Measurements from ENCODE around the gene THOC2. TPM values are rescaled to one million over a fixed set of nuclear protein-coding genes. Genes with fewer than 3 reads are reported as not detected.
"Not testable (repeated sequence)": the region's sequence is repeated elsewhere in the genome, so short reads cannot be mapped to it uniquely, and the experiment has no call there.

The THOC2 gene
- polyA plus RNA-seq, 6 donors from 2014 or later, result 35.5 to 48.6 (median 38.2) TPM

GRCh38 chrX:123679733-123680460, 53.0 kb downstream of the THOC2 start:
- peak overlapping the region in 1 of 8 donors; percentile 67 for H3K4me3 Mint-ChIP-seq
- H3K4me1 Mint-ChIP-seq; H3K27ac Mint-ChIP-seq; H3K9me3 Mint-ChIP-seq; H3K27me3 Mint-ChIP-seq; ATAC-seq (ENCODE audit: low read depth in 2 of 2); DNase-seq; H3K36me3 Mint-ChIP-seq: not testable (repeated sequence)

DNA sequence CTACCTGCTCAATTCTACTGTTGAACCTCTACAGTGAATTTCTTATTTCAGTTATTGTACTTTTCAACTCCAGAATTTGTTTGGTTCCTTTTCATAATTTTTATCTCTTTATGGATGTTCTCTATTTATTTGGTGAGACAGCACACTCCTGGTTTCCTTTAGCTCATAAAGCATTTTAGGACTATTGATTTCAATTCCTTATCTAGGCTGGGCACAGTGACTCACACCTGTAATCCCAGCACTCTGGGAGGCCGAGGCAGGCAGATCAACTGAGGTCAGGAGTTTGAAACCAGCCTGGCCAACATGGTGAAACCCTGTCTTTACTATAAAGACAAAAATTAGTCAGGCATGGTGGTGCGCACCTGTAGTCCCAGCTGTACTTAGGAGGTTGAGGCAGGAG, 57.7 kb downstream of the THOC2 start:
- H3K27ac Mint-ChIP-seq, result no peak overlapping the region
- H3K4me1 Mint-ChIP-seq, result no peaks in the 10 kb centered on the region
- no peak for ATAC-seq (ENCODE audit: low read depth in 2 of 2)
- peaks cover 0 to 8% of the 10 kb centered on the region in 2 donors for H3K36me3 Mint-ChIP-seq
- H3K4me3 Mint-ChIP-seq, result no peak overlapping the region
- H3K9me3 Mint-ChIP-seq, result peaks cover 0 to 7% (median 2%) of the 10 kb centered on the region in 7 donors
- no peaks in the 10 kb centered on the region for H3K27me3 Mint-ChIP-seq
- DNase-seq, result no peak

DNA sequence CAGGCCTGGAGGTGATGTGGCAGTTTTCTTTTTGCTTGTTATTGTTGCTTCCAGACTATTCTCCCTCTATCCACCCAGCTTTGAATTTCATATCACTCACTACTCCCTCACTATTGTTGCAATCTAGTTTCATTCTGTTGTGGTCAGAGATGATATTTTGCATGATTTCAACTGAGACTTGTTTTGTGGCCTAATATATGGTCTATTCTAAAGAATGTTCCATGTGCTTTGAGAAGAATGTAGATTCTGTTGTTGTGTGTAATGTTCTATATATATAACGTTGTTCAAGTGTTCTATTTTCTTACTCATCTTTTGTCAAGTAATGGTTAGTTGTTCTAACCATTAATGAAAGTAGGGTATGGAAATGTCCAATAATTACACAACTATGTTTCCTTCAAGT, 59.0 kb downstream of the THOC2 start:
- H3K27me3 Mint-ChIP-seq, result no peaks in the 10 kb centered on the region
- peaks cover 0 to 8% of the 10 kb centered on the region in 2 donors for H3K36me3 Mint-ChIP-seq
- ATAC-seq (ENCODE audit: low read depth in 2 of 2) (no peak), DNase-seq (no peak)
- H3K4me3 Mint-ChIP-seq, result peak overlapping the region in 1 of 8 donors; percentile 61
- no peaks in the 10 kb centered on the region for H3K4me1 Mint-ChIP-seq
- H3K9me3 Mint-ChIP-seq, result peaks cover 0 to 4% (median 2%) of the 10 kb centered on the region in 7 donors
- H3K27ac Mint-ChIP-seq, result no peak overlapping the region

DNA sequence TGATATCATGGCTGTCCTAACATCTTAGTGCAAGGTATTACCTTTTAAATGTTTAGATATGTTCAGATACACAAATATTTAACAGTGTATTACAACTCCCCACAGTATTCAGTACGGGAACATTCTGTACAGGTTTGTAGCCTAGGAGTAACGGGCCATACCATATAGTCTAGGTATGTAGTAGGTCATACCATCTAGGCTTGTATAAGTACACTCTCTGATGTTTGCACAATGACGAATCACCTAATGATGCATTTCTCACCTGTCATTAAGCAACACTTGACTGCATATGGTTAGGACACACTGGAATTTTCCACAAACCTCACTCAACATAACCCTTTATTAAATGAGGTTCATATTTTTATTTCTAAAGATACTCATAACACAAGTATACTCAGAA, 67.7 kb downstream of the THOC2 start:
- Mint-ChIP-seq H3K27me3 (no peaks in the 10 kb centered on the region), H3K4me1 (no peaks in the 10 kb centered on the region), H3K9me3 (peaks cover 0 to 11% (median 0%) of the 10 kb centered on the region in 7 donors), H3K36me3 (peaks cover 0 to 38% of the 10 kb centered on the region in 2 donors), H3K4me3 (no peak overlapping the region), H3K27ac (no peak overlapping the region)
- ATAC-seq (ENCODE audit: low read depth in 2 of 2) (no peak), DNase-seq (no peak)

- H3K27ac Mint-ChIP-seq; H3K4me1 Mint-ChIP-seq; ATAC-seq (ENCODE audit: low read depth in 2 of 2); H3K27me3 Mint-ChIP-seq; DNase-seq; H3K4me3 Mint-ChIP-seq: not testable (repeated sequence)
- Mint-ChIP-seq H3K9me3 (peaks cover 0 to 12% (median 0%) of the 10 kb centered on the region in 7 donors), H3K36me3 (peaks cover 0 to 38% of the 10 kb centered on the region in 2 donors)
Measured at GRCh38 chrX:123664467-123665167, 68.2 kb downstream of the THOC2 start.

DNA sequence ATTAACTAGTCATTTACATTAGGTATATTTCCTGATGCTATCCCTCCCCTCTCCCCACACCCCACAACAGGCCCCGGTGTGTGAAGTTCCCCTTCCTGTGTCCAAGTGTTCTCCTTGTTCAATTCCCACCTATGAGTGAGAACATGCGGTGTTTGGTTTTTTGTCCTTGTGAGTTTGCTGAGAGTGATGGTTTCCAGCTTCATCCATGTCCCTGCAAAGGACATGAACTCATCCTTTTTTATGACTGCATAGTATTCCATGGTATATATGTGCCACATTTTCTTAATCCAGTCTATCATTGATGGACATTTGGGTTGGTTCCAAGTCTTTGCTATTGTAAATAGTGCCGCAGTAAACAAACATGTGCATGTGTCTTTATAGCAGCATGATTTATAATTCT, 69.1 kb downstream of the THOC2 start:
- H3K4me3 Mint-ChIP-seq; ATAC-seq (ENCODE audit: low read depth in 2 of 2); H3K27me3 Mint-ChIP-seq; H3K4me1 Mint-ChIP-seq; DNase-seq: not testable (repeated sequence)
- H3K9me3 Mint-ChIP-seq, result peaks cover 0 to 12% (median 0%) of the 10 kb centered on the region in 7 donors
- peak overlapping the region in 1 of 6 donors; percentile 88 for H3K27ac Mint-ChIP-seq
- H3K36me3 Mint-ChIP-seq, result peaks cover 0 to 38% of the 10 kb centered on the region in 2 donors

GRCh38 chrX:123656507-123656906, 76.3 kb downstream of the THOC2 start:
- not testable (repeated sequence) for H3K4me3 Mint-ChIP-seq; H3K27me3 Mint-ChIP-seq; DNase-seq; ATAC-seq (ENCODE audit: low read depth in 2 of 2)
- H3K4me1 Mint-ChIP-seq, result peaks cover 7 to 12% (median 9%) of the 10 kb centered on the region in 3 donors
- peaks cover 0 to 12% (median 1%) of the 10 kb centered on the region in 7 donors for H3K9me3 Mint-ChIP-seq
- H3K36me3 Mint-ChIP-seq, result peaks cover 0 to 10% of the 10 kb centered on the region in 2 donors
- H3K27ac Mint-ChIP-seq, result peak overlapping the region in 1 of 6 donors; percentile 59

GRCh38 chrX:123648811-123649181, 84.1 kb downstream of the THOC2 start:
- not testable (repeated sequence) for H3K9me3 Mint-ChIP-seq

GRCh38 chrX:123648028-123648810, 84.6 kb downstream of the THOC2 start:
- Mint-ChIP-seq H3K9me3 (peaks cover 0 to under 1% (median 0%) of the 10 kb centered on the region in 7 donors), H3K4me3 (peak overlapping the region in 1 of 8 donors; percentile 82), H3K27me3 (no peaks in the 10 kb centered on the region), H3K27ac (peak overlapping the region in 3 of 6 donors; percentile 67 to 83 (median 78)), H3K4me1 (peaks cover 15 to 39% (median 22%) of the 10 kb centered on the region in 3 donors), H3K36me3 (peaks cover 0 to 8% of the 10 kb centered on the region in 2 donors)
- DNase-seq, result peak; percentile 25
- ATAC-seq (ENCODE audit: low read depth in 2 of 2), result peak; percentile 88 to 92

More at GRCh38 chrX:123648811-123649181, 84.1 kb downstream of the THOC2 start:
- DNase-seq; ATAC-seq (ENCODE audit: low read depth in 2 of 2); H3K36me3 Mint-ChIP-seq; H3K27me3 Mint-ChIP-seq: not testable (repeated sequence)
- peaks cover 15 to 39% (median 22%) of the 10 kb centered on the region in 3 donors for H3K4me1 Mint-ChIP-seq
- peak overlapping the region; percentile 17 to 93 (median 72) for H3K27ac Mint-ChIP-seq
- H3K4me3 Mint-ChIP-seq, result peak overlapping the region in 2 of 8 donors; percentile 20 to 82

DNA sequence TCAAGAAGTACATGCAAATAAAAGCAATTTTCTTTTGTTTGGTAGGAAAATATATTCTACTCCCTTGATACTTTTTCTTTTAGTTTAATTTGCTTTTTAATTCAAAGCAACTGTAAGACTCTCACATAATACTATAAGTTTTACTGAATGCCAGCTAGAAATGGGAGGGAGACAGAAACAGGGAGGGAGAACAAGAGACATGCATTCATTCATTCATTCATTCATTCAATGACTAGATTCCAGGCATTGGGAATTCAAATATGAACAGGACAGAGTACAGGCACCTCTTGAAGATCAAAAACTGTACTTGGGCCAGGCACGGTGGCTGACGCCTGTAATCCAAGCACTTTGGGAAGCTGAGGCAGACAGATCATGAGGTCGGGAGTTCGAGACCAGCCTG, 85.6 kb downstream of the THOC2 start:
- peaks cover 10 to 31% (median 17%) of the 10 kb centered on the region in 3 donors for H3K4me1 Mint-ChIP-seq
- no peak overlapping the region for H3K27ac Mint-ChIP-seq
- no peak overlapping the region for H3K4me3 Mint-ChIP-seq
- no peak for DNase-seq
- H3K36me3 Mint-ChIP-seq, result peaks cover 0 to 8% of the 10 kb centered on the region in 2 donors
- H3K9me3 Mint-ChIP-seq, result no peaks in the 10 kb centered on the region
- no peak for ATAC-seq (ENCODE audit: low read depth in 2 of 2)
- H3K27me3 Mint-ChIP-seq, result no peaks in the 10 kb centered on the region

DNA sequence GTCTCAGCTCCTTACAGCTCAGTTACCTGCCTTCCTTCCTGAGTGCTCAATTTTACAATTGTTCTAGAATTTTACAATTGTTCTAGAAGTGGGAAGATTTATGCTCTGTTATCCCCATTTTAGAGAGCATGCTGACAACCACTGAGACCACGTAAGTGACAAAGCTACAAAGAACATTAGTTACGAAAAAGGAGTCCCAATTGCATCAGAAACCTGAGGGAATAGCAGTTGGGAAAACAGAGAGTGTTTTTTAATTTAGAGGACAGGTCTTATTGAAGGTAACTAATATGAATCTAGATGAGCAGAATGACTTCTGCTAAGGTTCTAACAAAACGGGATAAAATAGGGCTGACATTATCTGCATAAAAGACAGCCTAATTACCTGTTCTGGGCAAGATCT, 103.3 kb downstream of the THOC2 start:
- H3K9me3 Mint-ChIP-seq, result peaks cover 0 to 1% (median 0%) of the 10 kb centered on the region in 7 donors
- peaks cover 0 to 11% of the 10 kb centered on the region in 2 donors for H3K36me3 Mint-ChIP-seq
- H3K27me3 Mint-ChIP-seq, result no peaks in the 10 kb centered on the region
- no peak overlapping the region for H3K27ac Mint-ChIP-seq
- DNase-seq (no peak), ATAC-seq (ENCODE audit: low read depth in 2 of 2) (no peak)
- no peak overlapping the region for H3K4me3 Mint-ChIP-seq
- peaks cover 0 to 10% (median 4%) of the 10 kb centered on the region in 3 donors for H3K4me1 Mint-ChIP-seq

- no peaks in the 10 kb centered on the region for H3K9me3 Mint-ChIP-seq
- H3K27me3 Mint-ChIP-seq, result no peaks in the 10 kb centered on the region
- H3K4me3 Mint-ChIP-seq, result no peak overlapping the region
- peaks cover 0 to 11% of the 10 kb centered on the region in 2 donors for H3K36me3 Mint-ChIP-seq
- DNase-seq (no peak), ATAC-seq (ENCODE audit: low read depth in 2 of 2) (no peak)
- H3K4me1 Mint-ChIP-seq, result peaks cover 0 to 10% (median 4%) of the 10 kb centered on the region in 3 donors
- H3K27ac Mint-ChIP-seq, result peak overlapping the region in 1 of 6 donors; percentile 24
Measured at GRCh38 chrX:123626962-123627361, 105.9 kb downstream of the THOC2 start.

GRCh38 chrX:123625952-123626351, 106.9 kb downstream of the THOC2 start:
- ATAC-seq (ENCODE audit: low read depth in 2 of 2), result no peak
- peaks cover 0 to 10% (median 4%) of the 10 kb centered on the region in 3 donors for H3K4me1 Mint-ChIP-seq
- no peaks in the 10 kb centered on the region for H3K9me3 Mint-ChIP-seq
- H3K27me3 Mint-ChIP-seq, result no peaks in the 10 kb centered on the region
- peaks cover 7 to 13% of the 10 kb centered on the region in 2 donors for H3K36me3 Mint-ChIP-seq
- no peak overlapping the region for H3K27ac Mint-ChIP-seq
- H3K4me3 Mint-ChIP-seq, result no peak overlapping the region
- DNase-seq, result no peak
